ENCODE data around the gene ATG5.

DNA sequence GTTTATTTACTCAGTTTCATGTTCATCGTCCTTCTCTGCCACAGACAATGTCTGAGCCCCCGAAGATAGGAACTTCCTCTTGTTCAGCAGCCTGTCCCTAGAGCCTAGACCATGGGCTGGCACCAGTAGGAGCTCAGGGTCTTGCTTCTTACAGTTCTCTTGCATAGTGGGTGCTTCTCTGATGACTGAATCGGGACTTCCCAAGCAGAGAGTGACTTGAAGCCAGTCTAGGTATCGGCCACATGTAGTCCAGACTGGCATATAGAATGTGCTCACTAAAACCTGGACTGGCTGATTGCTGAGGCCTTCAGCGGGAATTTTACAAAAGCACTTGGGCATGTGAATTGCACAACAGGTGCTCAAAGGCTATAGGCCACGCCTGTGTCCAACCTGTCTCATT is 187.4 kb downstream of the ATG5 start:
- TF ChIP-seq, protein P1, sequence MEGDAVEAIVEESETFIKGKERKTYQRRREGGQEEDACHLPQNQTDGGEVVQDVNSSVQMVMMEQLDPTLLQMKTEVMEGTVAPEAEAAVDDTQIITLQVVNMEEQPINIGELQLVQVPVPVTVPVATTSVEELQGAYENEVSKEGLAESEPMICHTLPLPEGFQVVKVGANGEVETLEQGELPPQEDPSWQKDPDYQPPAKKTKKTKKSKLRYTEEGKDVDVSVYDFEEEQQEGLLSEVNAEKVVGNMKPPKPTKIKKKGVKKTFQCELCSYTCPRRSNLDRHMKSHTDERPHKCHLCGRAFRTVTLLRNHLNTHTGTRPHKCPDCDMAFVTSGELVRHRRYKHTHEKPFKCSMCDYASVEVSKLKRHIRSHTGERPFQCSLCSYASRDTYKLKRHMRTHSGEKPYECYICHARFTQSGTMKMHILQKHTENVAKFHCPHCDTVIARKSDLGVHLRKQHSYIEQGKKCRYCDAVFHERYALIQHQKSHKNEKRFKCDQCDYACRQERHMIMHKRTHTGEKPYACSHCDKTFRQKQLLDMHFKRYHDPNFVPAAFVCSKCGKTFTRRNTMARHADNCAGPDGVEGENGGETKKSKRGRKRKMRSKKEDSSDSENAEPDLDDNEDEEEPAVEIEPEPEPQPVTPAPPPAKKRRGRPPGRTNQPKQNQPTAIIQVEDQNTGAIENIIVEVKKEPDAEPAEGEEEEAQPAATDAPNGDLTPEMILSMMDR (IDR thresholded peaks at IDR 0.05; ENCODE audit: insufficient read depth, low read length, poor library complexity, severe bottlenecking): no peak
- TF ChIP-seq EZH2phosphoT487 (conservative IDR thresholded peaks at IDR 0.05; ENCODE audit: low read length): no peak

All from SU-DHL-6 (cell line).